Tibial nerve (tissue), 3 donors: ENCODE measurements around the gene RNASE3.

Experiments used
- CTCF ChIP-seq, 5 experiments: fragments of 200-600 bp in 3 of 5; fragments of 450-650 bp in 2 of 5; sonication (generic) in 3 of 5; IDR thresholded peaks; one replicate each; pipeline ENCODE4 v1.5.1; 2016 to 2019; ENCODE audit warnings: antibody characterized with exemption in 5 of 5, mild to moderate bottlenecking in 3 of 5, moderate library complexity in 2 of 5
- POLR2A ChIP-seq, 2 donors: fragments of 450-650 bp; IDR thresholded peaks; one replicate each; pipeline ENCODE4 v1.6.1; 2017; ENCODE audit warnings: antibody characterized with exemption in 2 of 2, mild to moderate bottlenecking in 2 of 2, moderate library complexity in 2 of 2

- no peak for TF ChIP-seq CTCF (IDR thresholded peaks at IDR 0.05)
- no peak for TF ChIP-seq POLR2A (IDR thresholded peaks at IDR 0.05)
Observed at GRCh38 chr14:20866194-20866593, 25.0 kb upstream of the RNASE3 start.
